Panc1 (cell line): ENCODE results near the gene YAP1.

ENCODE experiments used
- POLR2AphosphoS5 ChIP-seq: IDR thresholded peaks from 2 replicates; pipeline ENCODE4 v1.6.1; 2012; ENCODE audit warnings: mild to moderate bottlenecking, low read depth, low read length, moderate library complexity
- SIN3A ChIP-seq: IDR thresholded peaks from 2 replicates; pipeline ENCODE4 v1.6.1; 2012; ENCODE audit warnings: low read depth, mild to moderate bottlenecking, low read length, moderate library complexity, borderline replicate concordance; ENCODE audit not compliant: insufficient read depth
- TCF7L2 ChIP-seq: IDR thresholded peaks from 2 replicates; pipeline ENCODE4 v1.6.1; 2011; ENCODE audit warnings: mild to moderate bottlenecking, low read depth, low read length, inconsistent platforms
- TF ChIP-seq, protein P1 (sequence below): fragments of 450-650 bp; IDR thresholded peaks from 2 replicates; pipeline ENCODE4 v1.5.1; 2017; ENCODE audit warnings: mild to moderate bottlenecking

- TF ChIP-seq POLR2AphosphoS5 (no peak), TCF7L2 (no peak), SIN3A (no peak)
- TF ChIP-seq, protein P1, sequence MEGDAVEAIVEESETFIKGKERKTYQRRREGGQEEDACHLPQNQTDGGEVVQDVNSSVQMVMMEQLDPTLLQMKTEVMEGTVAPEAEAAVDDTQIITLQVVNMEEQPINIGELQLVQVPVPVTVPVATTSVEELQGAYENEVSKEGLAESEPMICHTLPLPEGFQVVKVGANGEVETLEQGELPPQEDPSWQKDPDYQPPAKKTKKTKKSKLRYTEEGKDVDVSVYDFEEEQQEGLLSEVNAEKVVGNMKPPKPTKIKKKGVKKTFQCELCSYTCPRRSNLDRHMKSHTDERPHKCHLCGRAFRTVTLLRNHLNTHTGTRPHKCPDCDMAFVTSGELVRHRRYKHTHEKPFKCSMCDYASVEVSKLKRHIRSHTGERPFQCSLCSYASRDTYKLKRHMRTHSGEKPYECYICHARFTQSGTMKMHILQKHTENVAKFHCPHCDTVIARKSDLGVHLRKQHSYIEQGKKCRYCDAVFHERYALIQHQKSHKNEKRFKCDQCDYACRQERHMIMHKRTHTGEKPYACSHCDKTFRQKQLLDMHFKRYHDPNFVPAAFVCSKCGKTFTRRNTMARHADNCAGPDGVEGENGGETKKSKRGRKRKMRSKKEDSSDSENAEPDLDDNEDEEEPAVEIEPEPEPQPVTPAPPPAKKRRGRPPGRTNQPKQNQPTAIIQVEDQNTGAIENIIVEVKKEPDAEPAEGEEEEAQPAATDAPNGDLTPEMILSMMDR = no peak
Observed at GRCh38 chr11:102108734-102109440, 1.4 kb upstream of the YAP1 start.
